HG03469 (cell line): ENCODE results near the gene IRF4.
"Not testable (repeated sequence)": the region's sequence is repeated elsewhere in the genome, so short reads cannot be mapped to it uniquely, and the experiment has no call there.

Source experiments
- ATAC-seq: cut with Tn5 transposase; IDR thresholded peaks from one replicate; pipeline ENCODE4 v1.9.1; 2021; ENCODE audit warnings: mild to moderate bottlenecking, moderate library complexity, moderate number of reproducible peaks; ENCODE audit not compliant: unreplicated experiment

Gene IRF4

GRCh38 chr6:364609-365540 is 26.7 kb upstream of the IRF4 start:
- ATAC-seq = no peak

DNA sequence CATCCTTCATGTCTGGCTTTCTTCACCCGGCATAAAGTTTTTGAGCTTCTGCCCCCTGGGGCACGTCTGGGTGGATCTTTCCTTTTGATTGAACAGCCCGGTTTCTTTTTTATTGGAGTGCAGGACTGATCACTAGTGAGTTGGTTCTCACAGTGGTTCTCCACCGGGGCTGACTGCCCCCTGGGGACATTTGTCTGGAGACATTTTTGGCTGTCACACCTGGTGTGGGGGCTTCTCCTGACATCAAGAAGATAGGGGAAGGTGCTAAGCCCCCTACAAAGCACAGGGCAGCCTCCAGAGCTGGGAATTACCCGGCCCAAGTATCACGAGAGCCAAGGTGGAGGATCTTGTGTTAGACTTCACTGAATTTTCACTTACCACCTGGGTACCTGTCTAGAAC is 25.7 kb upstream of the IRF4 start:
- no peak for ATAC-seq

DNA sequence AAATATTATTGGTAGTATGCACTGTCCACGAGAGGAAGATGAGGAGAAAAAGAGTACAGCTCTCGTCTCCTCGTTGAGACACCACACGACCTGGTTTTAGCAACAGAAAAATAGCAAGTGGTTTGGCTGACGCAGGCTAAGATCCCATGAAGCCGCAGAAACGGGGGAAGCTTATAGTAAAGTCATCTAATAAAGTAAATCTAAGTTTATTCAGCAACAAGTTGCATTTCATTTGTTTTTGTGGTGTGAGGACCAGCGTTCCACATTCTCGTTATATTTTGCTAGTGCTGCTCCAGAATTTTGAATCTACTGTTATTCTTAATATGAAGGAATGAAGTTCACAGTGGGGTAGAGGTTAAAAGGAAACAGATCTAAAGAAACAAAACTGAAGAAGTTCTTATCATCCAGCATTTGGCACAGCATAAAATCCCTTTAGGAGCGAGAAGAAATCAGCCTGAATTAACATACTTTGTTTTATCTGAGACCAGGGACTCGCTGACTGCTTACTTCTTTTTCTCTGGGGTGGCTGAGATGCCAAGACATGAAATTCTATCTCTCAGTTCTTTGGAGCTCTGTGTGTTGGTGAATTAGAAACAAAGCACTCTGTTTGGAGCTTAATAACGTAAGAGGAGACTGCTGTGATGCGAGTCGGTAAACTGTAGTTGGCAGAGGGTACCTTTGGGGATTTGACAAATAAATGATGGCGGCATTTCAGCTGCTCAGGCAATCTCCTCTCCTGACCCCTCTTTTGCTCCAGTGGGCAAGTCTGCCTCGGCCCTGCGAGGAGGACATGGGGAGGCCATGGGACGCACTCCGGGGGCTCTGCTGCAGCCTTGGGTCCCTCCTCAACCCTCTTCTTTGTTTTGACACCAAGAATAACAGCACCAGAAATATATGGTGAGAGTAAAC is 24.9 kb upstream of the IRF4 start:
- ATAC-seq = no peak

- ATAC-seq = no peak
Measured at GRCh38 chr6:367298-367794, 24.2 kb upstream of the IRF4 start.

- no peak for ATAC-seq
Measured at GRCh38 chr6:367891-368630, 23.5 kb upstream of the IRF4 start.

GRCh38 chr6:369559-370431 is 21.8 kb upstream of the IRF4 start:
- ATAC-seq = no peak

DNA sequence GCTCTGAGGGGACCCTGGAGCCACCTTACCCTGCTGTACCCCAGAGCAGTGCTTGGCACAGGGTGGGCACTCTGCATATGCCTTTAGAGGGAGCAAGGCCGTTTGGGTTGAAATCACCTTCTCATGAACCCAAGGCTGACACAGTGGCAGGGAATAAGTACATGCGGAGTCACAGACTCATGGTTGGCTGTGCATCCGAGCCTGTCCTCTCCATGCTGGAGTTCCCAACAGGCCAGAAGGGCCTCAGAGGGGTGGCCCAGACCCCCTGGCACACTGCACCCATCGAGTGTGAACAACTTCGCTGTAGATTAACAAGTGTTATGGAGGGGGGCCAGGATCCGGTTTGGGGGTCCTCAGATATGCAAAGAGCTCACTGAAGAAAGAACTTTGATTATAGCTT is 21.0 kb upstream of the IRF4 start:
- ATAC-seq = no peak

DNA sequence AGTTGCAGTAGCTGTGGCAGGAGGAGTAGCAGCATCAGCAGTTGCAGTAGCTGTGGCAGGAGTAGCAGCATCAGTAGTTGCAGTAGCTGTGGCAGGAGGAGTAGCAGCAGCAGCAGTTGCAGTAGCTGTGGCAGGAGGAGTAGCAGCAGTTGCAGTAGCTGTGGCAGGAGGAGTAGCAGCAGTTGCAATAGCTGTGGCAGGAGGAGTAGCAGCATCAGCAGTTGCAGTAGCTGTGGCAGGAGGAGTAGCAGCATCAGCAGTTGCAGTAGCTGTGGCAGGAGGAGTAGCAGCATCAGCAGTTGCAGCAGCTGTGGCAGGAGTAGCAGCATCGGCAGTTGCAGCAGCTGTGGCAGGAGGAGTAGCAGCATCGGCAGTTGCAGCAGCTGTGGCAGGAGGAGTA is 19.7 kb upstream of the IRF4 start:
- ATAC-seq = not testable (repeated sequence)

DNA sequence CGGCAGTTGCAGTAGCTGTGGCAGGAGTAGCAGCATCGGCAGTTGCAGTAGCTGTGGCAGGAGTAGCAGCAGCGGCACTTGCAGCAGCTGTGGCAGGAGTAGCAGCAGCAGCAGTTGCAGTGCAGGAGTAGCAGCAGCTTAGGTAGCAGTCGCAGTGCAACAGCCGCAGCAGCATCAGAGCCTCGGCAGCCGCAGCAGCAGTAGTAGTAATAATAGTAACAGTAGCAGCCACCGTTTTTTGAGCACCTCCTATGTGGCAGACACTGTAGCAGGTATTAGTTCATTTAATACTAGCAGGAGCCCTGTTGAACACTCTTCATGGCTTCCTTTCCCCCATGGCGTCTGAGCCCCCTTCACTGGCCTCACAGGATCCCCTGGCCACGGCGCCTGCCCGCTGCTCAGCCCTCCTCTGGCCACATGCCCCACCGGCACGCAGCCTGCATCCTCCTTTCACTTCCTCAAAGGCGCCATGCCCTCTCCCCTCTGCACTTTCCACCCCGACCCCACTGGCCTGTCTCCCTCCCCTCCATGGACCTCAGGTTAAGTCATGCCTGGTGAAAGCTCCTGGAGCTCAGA is 19.1 kb upstream of the IRF4 start:
- peak; percentile 39 for ATAC-seq

DNA sequence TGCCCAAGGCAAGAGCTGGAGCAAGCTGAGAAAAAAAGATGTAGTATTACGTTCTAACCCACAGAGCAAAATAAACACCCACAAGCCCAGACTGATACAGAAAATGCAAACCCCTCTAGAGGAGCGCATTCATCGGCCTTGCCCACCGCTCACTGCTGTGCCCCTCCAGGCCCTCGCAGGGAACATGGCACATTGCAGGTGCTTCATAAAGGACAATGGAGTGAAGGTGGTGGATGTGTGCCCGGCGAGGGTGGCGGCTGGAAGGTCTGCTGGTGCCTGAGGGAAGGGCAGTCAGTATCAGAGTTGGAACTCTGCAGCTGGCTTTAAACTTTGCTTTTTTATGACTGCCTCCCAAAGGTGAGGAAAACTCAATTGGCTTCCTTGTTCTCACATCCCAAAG is 18.5 kb upstream of the IRF4 start:
- no peak for ATAC-seq

DNA sequence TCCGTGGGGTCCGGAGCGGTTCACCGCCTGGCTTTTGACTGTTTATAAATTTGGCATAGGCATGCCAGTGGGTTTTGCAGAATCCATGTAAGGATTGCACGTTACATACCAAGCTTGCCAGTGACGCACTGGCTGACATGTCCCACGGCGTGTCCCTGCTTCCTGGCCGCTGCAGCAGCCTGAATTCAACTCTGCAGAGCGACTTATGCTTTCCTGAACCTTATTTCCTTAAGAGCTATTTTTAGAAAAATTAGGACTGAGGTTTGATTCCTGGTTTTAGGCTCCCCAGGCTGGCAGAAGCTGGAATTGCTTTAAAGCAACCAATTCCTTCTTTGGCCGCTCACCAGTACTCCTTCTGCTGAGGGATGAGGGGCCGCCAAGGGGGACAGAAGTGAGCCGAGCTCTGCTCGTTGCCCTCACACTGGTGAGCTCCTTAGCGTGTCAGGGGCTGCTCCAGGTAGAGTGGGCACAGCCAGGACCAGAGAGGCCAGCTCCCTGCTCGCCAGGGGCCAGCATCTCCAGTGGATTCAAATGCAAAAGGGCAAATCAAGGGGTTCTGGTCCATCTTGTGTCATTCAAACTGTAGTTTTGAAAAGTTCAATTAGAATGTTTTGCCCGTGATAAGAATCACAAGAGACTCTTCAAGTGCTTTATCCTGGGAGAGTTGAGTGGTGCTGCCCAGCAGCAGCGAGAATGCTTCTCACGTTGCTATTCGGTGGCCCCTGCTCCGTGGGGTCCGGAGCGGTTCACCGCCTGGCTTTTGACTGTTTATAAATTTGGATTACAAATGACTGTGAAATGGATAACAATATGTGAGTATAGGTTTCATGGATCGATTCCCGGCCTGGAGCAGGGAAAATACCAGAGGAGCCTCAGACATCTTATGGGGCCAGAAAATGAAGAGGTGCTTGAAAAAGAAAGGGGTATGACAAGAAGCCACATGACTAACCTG is 17.5 kb upstream of the IRF4 start:
- no peak for ATAC-seq

DNA sequence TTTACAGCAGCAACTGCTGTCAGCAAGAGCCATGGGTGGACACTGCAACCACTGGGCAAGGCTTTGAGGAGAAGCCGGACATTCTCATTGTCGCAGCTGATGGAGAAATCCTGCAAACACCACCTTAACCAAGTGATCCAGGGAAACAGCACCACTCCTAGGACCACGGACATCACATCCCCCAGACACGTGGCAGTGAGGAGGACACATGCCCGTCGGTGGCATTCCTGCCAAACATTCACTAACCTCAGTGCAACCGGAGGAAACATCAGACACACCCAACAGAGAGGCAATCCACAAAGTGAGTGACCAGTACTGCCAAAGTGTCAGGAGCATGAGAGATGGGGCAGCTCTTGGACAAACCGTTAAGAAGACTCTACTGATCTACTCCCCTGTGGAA is 16.6 kb upstream of the IRF4 start:
- ATAC-seq = no peak

GRCh38 chr6:376827-377640 is 14.5 kb upstream of the IRF4 start:
- no peak for ATAC-seq

DNA sequence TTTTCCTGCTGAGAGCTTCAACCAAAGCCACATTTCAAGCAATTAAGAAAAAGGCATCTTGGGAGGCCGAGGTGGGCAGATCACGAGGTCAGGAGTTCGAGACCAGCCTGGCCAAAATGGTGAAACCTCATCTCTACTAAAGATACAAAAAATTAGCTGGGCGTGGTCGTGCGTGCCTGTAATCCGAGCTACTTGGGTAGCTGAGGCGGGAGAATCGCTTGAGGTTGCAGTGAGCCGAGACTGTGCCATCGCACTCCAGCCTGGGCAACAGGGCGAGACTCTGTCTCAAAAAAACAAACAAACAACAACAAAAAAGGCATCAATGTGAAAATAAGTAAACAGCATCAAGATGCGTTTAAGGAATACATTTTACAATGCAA is 13.9 kb upstream of the IRF4 start:
- ATAC-seq = not testable (repeated sequence)

GRCh38 chr6:378090-378957 is 13.2 kb upstream of the IRF4 start:
- ATAC-seq = no peak

GRCh38 chr6:378958-379409 is 12.6 kb upstream of the IRF4 start:
- ATAC-seq = no peak
